ENCODE results near the gene SLC35A2. TPM values are rescaled to one million over a fixed set of nuclear protein-coding genes. Genes with fewer than 3 reads are reported as not detected.

SLC35A2 gene
- total RNA-seq, 1 donor from 2014 or later: 27.2 TPM

DNA sequence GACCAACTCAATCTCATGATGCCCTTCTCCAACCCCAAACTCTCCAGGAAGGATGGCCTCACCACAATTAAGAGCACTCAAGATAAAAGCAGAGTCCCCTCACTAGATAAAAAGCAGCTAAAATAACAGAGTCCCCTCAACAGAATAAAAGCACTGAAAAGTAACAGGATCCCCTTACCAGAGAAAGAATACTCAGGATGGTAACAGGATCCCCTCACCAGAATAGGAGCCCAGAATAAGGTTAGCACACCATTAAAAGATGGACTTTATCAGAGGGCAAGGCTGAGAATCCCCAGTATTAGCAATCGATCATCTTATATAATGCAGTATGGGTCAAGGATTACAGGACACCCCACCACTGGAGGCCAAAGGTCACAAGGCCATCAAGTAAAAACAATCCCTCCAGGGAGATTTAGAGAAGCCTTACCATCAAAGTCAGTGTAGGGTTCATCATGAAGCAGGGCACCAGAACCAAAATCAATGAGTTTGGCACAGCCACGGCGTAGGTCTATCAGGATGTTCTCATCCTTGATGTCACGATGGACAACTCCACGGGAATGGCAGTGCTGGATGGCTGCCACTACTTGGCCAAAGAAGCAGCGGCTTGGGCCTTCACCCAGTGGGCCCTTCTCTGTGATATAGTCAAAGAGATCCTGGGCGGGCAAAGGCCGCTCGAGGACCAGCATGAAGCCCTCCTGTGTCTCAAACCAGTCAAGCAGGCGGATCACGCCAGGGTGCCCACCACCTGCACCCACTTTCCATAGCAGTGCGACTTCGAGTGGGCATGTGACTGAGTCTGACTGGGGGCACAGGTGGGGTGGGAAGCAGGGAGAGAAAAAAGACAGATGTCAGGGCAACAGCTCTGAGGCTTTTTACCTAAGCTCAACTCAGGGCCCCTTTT is 3.4 kb upstream of the SLC35A2 start:
- Mint-ChIP-seq H3K4me3 (ENCODE audit: unreplicated experiment) (no peak overlapping the region), H3K4me1 (ENCODE audit: unreplicated experiment) (peaks cover 22% of the 10 kb centered on the region), H3K9me3 (ENCODE audit: unreplicated experiment) (no peaks in the 10 kb centered on the region), H3K36me3 (ENCODE audit: low read depth, unreplicated experiment) (peaks cover 7% of the 10 kb centered on the region), H3K27me3 (ENCODE audit: unreplicated experiment) (peaks cover 11% of the 10 kb centered on the region), H3K27ac (ENCODE audit: unreplicated experiment) (no peak overlapping the region)
- TF ChIP-seq, protein P1, sequence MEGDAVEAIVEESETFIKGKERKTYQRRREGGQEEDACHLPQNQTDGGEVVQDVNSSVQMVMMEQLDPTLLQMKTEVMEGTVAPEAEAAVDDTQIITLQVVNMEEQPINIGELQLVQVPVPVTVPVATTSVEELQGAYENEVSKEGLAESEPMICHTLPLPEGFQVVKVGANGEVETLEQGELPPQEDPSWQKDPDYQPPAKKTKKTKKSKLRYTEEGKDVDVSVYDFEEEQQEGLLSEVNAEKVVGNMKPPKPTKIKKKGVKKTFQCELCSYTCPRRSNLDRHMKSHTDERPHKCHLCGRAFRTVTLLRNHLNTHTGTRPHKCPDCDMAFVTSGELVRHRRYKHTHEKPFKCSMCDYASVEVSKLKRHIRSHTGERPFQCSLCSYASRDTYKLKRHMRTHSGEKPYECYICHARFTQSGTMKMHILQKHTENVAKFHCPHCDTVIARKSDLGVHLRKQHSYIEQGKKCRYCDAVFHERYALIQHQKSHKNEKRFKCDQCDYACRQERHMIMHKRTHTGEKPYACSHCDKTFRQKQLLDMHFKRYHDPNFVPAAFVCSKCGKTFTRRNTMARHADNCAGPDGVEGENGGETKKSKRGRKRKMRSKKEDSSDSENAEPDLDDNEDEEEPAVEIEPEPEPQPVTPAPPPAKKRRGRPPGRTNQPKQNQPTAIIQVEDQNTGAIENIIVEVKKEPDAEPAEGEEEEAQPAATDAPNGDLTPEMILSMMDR (IDR thresholded peaks at IDR 0.05; ENCODE audit: unreplicated experiment): no peak
- no peak for DNase-seq (ENCODE audit: low spot score)

DNA sequence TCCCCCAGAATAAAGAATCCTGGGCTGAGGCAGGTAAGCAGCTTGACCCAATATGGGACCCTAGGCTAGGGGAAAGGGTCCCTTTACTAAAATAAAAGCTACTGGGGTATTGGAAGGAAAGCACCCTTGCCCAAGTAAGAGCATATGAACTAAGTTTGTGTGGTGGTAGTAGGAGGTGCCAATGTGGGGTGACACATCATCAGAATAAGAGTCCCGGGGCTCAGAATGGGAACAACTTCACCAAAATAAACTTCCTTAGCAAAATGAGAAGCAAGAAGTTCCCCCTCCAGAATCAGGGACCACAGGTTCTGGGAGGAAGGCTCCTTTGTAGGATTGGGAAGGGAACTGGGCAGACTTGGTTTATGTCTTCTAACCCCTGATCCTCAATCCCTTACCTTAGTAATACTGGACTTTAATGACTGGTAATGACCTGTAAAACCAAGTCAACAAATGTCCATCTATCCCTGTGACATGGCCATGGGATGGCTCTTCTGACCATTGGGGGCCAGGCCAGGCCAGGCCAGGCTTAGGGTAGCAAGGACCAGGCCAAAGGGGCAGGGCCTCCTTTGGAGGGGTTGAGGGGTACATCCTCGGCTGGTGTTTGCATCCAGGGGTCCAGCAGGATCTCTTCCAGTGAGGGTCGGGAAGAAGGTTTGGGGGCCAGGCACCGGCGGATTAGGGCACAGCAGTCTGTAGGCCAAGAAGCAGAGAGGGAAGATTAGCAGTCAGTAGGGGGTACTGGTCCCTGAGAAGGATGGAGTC is 2.3 kb upstream of the SLC35A2 start:
- peaks cover 18% of the 10 kb centered on the region for H3K4me1 Mint-ChIP-seq (ENCODE audit: unreplicated experiment)
- no peak for DNase-seq (ENCODE audit: low spot score)

DNA sequence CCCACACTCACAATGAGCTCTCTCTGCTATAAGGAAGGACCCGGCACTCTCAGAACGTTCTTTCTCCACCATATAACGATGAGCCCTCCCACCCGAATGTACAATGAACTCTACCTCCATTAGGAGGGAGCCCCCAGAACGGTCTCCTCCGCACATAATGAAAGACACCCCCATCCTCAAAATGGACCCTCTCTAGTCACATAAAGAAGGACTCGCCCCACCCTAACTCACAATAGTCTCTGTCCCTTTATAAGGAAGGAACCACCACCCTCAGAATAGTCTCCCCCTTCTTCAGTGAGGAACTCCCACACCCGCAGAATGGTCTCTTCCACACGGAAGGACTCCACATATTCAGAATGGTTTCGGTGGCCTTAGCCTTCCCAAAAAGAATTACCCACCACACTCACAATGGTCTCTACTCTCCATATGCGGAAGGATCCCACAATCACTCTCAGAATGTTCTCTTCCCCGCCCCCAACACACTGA is 477 bp downstream of the SLC35A2 start:
- H3K9me3 Mint-ChIP-seq (ENCODE audit: unreplicated experiment): no peaks in the 10 kb centered on the region
- H3K27me3 Mint-ChIP-seq (ENCODE audit: unreplicated experiment): peaks cover 7% of the 10 kb centered on the region
- DNase-seq (ENCODE audit: low spot score): no peak
- H3K36me3 Mint-ChIP-seq (ENCODE audit: low read depth, unreplicated experiment): peaks cover 7% of the 10 kb centered on the region
- TF ChIP-seq, protein P1 (IDR thresholded peaks at IDR 0.05; ENCODE audit: unreplicated experiment): no peak
- H3K27ac Mint-ChIP-seq (ENCODE audit: unreplicated experiment): peak overlapping the region; percentile 97
- peaks cover 16% of the 10 kb centered on the region for H3K4me1 Mint-ChIP-seq (ENCODE audit: unreplicated experiment)
- H3K4me3 Mint-ChIP-seq (ENCODE audit: unreplicated experiment): peak overlapping the region; percentile 96

More for the DNA sequence above, 2.3 kb upstream of the SLC35A2 start:
- H3K27me3 Mint-ChIP-seq (ENCODE audit: unreplicated experiment): peaks cover 11% of the 10 kb centered on the region
- H3K36me3 Mint-ChIP-seq (ENCODE audit: low read depth, unreplicated experiment): peaks cover 7% of the 10 kb centered on the region
- TF ChIP-seq, protein P1 (IDR thresholded peaks at IDR 0.05; ENCODE audit: unreplicated experiment): no peak
- H3K9me3 Mint-ChIP-seq (ENCODE audit: unreplicated experiment): no peaks in the 10 kb centered on the region
- H3K27ac Mint-ChIP-seq (ENCODE audit: unreplicated experiment): no peak overlapping the region
- H3K4me3 Mint-ChIP-seq (ENCODE audit: unreplicated experiment): no peak overlapping the region

DNA sequence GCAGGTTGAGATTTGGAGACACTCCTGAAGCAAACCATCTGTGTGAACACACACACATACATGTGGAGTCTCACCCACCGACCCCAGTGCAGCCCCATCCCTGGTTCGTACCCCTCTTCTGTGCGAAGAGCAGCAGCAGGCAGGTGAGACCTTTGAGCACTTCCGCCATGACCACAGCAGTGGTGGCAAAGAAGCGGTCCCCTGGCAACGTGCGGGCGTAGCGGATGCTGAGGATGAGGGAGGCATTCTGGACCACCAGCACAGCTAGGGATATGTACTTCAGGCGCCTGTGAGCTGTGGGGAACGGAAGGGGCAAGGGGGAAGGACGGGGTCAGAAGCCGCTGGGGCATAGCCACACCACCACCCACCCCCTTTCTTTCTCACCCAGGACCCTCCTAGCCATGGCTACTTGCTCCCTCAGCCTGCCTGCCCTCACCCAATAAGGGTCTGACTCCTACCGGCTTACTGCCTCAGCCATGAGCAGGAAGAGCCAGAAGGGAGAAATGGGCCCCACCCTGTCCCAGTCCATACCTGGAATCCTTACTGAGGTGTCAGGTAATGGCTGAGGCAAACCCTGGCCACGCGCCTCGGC is 1.6 kb downstream of the SLC35A2 start:
- no peak overlapping the region for H3K4me3 Mint-ChIP-seq (ENCODE audit: unreplicated experiment)
- H3K9me3 Mint-ChIP-seq (ENCODE audit: unreplicated experiment): no peaks in the 10 kb centered on the region
- DNase-seq (ENCODE audit: low spot score): no peak
- H3K27ac Mint-ChIP-seq (ENCODE audit: unreplicated experiment): no peak overlapping the region
- H3K4me1 Mint-ChIP-seq (ENCODE audit: unreplicated experiment): peaks cover 16% of the 10 kb centered on the region
- TF ChIP-seq, protein P1 (IDR thresholded peaks at IDR 0.05; ENCODE audit: unreplicated experiment): no peak
- H3K36me3 Mint-ChIP-seq (ENCODE audit: low read depth, unreplicated experiment): peaks cover 7% of the 10 kb centered on the region
- H3K27me3 Mint-ChIP-seq (ENCODE audit: unreplicated experiment): peaks cover 7% of the 10 kb centered on the region
